Measurements from ENCODE around the gene MACROH2A2. TPM values are rescaled to one million over a fixed set of nuclear protein-coding genes. Genes with fewer than 3 reads are reported as not detected.

Gene MACROH2A2
- total and polyA plus RNA-seq, 10 of the 15 experiments (the other 5 are each of a cell fraction or from before 2014, with no cell fraction given): 0.14 to 0.24 TPM; not detected in 8

DNA sequence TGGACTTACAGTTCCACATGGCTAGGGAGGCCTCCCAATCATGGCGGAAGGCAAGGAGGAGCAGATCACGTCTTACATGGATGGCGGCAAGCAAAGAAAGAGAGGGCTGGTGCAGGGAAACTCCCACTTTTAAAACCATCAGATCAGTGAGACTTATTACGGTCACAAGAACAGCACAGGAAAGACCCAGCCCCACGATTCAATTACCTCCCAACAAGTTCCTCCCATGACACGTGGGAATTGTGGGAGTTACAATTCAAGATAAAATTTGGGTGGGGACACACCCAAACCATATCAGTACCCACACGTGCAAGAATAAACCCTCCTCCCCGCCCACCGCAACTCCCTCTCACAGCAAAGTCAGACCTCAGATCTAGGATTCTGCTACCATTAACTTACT, 84.5 kb downstream of the MACROH2A2 start:
- no TSS peak for BruUV-seq (replicated peaks)
- 0 out of 4 replicates have a peak, but pooled peaks cover 0 to 2% of the 10 kb centered on the region in 2 experiments for H3K36me3 ChIP-seq (ENCODE audit: control insufficient read depth in 2 of 2, insufficient read depth in 2 of 2, low read length in 1 of 2)
- H3K27me3 ChIP-seq (replicated peaks in 1 of 2; ENCODE audit: control insufficient read depth in 2 of 2, insufficient read depth in 2 of 2, low read length in 1 of 2): no peaks in the 10 kb centered on the region
- ChIA-PET SMC1A (ENCODE audit: uncharacterized antibody, unreplicated experiment) (interaction anchor here (1.1 to 1.8 kb wide), 3 partner anchors 8 to 22 kb away, joined by 4 to 5 read pairs (median 4); partner anchors contain the start of gene TYSND1), RAD21 (ENCODE audit: unreplicated experiment) (no interaction called here), POLR2A (no interaction called here), CTCF (interaction anchor here (1.4 to 2.3 kb wide), 2 partner anchors 8 to 21 kb away, joined by 14 to 16 read pairs; partner anchors contain the start of gene TYSND1)
- ATAC-seq (no peak), DNase-seq (ENCODE audit: low read depth, low spot score) (no peak), FAIRE-seq (no peak)
- H3K4me1 ChIP-seq (ENCODE audit: control insufficient read depth, insufficient read depth, low read length): peaks cover 5% of the 10 kb centered on the region
- intact Hi-C loops (cut with micrococcal nuclease; ENCODE audit: unreplicated experiment) (no loop called here), in situ Hi-C loops (cut with MboI) (no loop called here)
- H3K9me3 ChIP-seq (replicated peaks; ENCODE audit: control insufficient read depth, insufficient read depth, low read length): no peaks in the 10 kb centered on the region
- H2AFZ ChIP-seq (ENCODE audit: control insufficient read depth, low read depth, low read length): no peak overlapping the region
- H4K20me1 ChIP-seq (ENCODE audit: control insufficient read depth, insufficient read depth): no peaks in the 10 kb centered on the region
- H3K27ac ChIP-seq (ENCODE audit: control insufficient read depth, insufficient read depth): no peak overlapping the region
- H3K4me2 ChIP-seq (ENCODE audit: control insufficient read depth, insufficient read depth): no peak overlapping the region
- no peak overlapping the region for H3K4me3 ChIP-seq
- peaks cover 13% of the 10 kb centered on the region for H3K79me2 ChIP-seq (ENCODE audit: control insufficient read depth, insufficient read depth, low read length)
- no peak overlapping the region for H3K9ac ChIP-seq (ENCODE audit: control insufficient read depth, insufficient read depth, low read length)
- TF ChIP-seq CEBPB (IDR thresholded peaks at IDR 0.05; ENCODE audit: borderline replicate concordance in 1 of 2, low read depth in 2 of 2, low read length in 2 of 2) (no peak), ESRRA (IDR thresholded peaks at IDR 0.05; ENCODE audit: low read length) (no peak), MLLT1 (IDR thresholded peaks at IDR 0.05) (no peak), STAT3 (IDR thresholded peaks at IDR 0.05; ENCODE audit: low read depth, low read length) (no peak), LARP7 (IDR thresholded peaks at IDR 0.05) (no peak), ZNF622 (IDR thresholded peaks at IDR 0.05) (no peak), PAX8 (IDR thresholded peaks at IDR 0.05) (no peak), IRF4 (IDR thresholded peaks at IDR 0.05; ENCODE audit: low read depth, low read length) (no peak), MYC (IDR thresholded peaks at IDR 0.05; ENCODE audit: insufficient read depth, insufficient read length, insufficient replicate concordance, low read length, severe bottlenecking) (no peak), NFYA (IDR thresholded peaks at IDR 0.05; ENCODE audit: borderline replicate concordance, low read depth, low read length) (no peak), JUNB (IDR thresholded peaks at IDR 0.05) (no peak), BRCA1 (IDR thresholded peaks at IDR 0.05; ENCODE audit: low read depth, low read length) (no peak), SREBF2 (IDR thresholded peaks at IDR 0.05; ENCODE audit: low read length) (no peak), EGR1 (IDR thresholded peaks at IDR 0.05; ENCODE audit: borderline replicate concordance in 1 of 2, low read depth in 2 of 2, low read length in 2 of 2) (no peak)
- TF ChIP-seq, protein P1, sequence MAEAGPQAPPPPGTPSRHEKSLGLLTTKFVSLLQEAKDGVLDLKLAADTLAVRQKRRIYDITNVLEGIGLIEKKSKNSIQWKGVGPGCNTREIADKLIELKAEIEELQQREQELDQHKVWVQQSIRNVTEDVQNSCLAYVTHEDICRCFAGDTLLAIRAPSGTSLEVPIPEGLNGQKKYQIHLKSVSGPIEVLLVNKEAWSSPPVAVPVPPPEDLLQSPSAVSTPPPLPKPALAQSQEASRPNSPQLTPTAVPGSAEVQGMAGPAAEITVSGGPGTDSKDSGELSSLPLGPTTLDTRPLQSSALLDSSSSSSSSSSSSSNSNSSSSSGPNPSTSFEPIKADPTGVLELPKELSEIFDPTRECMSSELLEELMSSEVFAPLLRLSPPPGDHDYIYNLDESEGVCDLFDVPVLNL (IDR thresholded peaks at IDR 0.05; ENCODE audit: low read depth, low read length): no peak
- TF ChIP-seq, protein P2, sequence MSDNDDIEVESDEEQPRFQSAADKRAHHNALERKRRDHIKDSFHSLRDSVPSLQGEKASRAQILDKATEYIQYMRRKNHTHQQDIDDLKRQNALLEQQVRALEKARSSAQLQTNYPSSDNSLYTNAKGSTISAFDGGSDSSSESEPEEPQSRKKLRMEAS (IDR thresholded peaks at IDR 0.05; ENCODE audit: low read depth, low read length): no peak
- TF ChIP-seq, protein P3, sequence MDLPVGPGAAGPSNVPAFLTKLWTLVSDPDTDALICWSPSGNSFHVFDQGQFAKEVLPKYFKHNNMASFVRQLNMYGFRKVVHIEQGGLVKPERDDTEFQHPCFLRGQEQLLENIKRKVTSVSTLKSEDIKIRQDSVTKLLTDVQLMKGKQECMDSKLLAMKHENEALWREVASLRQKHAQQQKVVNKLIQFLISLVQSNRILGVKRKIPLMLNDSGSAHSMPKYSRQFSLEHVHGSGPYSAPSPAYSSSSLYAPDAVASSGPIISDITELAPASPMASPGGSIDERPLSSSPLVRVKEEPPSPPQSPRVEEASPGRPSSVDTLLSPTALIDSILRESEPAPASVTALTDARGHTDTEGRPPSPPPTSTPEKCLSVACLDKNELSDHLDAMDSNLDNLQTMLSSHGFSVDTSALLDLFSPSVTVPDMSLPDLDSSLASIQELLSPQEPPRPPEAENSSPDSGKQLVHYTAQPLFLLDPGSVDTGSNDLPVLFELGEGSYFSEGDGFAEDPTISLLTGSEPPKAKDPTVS (IDR thresholded peaks at IDR 0.05; ENCODE audit: low read depth, low read length): no peak
- WGBS (ENCODE audit: insufficient coverage, insufficient replicate concordance, low lambda C conversion rate, missing lambda C conversion rate): 90% methylated on average over 9 of the region's 9 CpGs

All from GM12878 (cell line).